Caki2 (cell line): ENCODE data around the gene ZNF487. TPM values are rescaled to one million over a fixed set of nuclear protein-coding genes. Genes with fewer than 3 reads are reported as not detected.
"Not testable (repeated sequence)": the region's sequence is repeated elsewhere in the genome, so short reads cannot be mapped to it uniquely, and the experiment has no call there.

Experiments
- DNase-seq: peaks from one replicate; pipeline ENCODE4 v3.0.0-alpha.2; 2015; ENCODE audit warnings: low read depth
- in situ Hi-C: cut with HindIII; loops from 2 replicates; pipeline ENCODE4 v1.10.0; 2016; ENCODE audit warnings: low sequenced_read_pairs, low pct_unique_long_range_greater_than_20kb, mixed read lengths
- total RNA-seq: library from RNA; depleted of rRNA; stranded (reverse); fragments of >200 nt; shearing (Covaris generic); gene quantifications from 2 replicates; pipeline ENCODE4 v1.2.3, GENCODE V29; 2014; ENCODE audit warnings: low replicate concordance; rRNA removed

Gene ZNF487
- total RNA-seq = 6.0 and 7.1 TPM in 2 replicates

- DNase-seq = peak; percentile 93
- in situ Hi-C loops = no loop called here
These were observed at the start of gene ZNF487 for GRCh38 chr10:43436291-43437140. TSS of gene ZNF487 (plus strand) at chr10:43437111. CDS start at chr10:43475814, 38,703 bp downstream.

- no peak for DNase-seq
- in situ Hi-C loops = no loop called here
These were observed 49.3 kb upstream of the ZNF487 start for GRCh38 chr10:43387678-43388032.

- no peak for DNase-seq
- in situ Hi-C loops = no loop called here
These were observed 47.0 kb upstream of the ZNF487 start for GRCh38 chr10:43389867-43390266.

GRCh38 chr10:43390333-43390732 lies 46.6 kb upstream of the ZNF487 start:
- in situ Hi-C loops = no loop called here
- DNase-seq = no peak

GRCh38 chr10:43390759-43391158 lies 46.2 kb upstream of the ZNF487 start:
- in situ Hi-C loops = no loop called here
- DNase-seq = no peak

GRCh38 chr10:43391496-43391895 lies 45.4 kb upstream of the ZNF487 start:
- in situ Hi-C loops = no loop called here
- no peak for DNase-seq

GRCh38 chr10:43392748-43393147 lies 44.2 kb upstream of the ZNF487 start:
- no peak for DNase-seq
- in situ Hi-C loops = no loop called here

- in situ Hi-C loops, DNase-seq: not testable (repeated sequence)
These were observed 43.7 kb upstream of the ZNF487 start for GRCh38 chr10:43393186-43393585.

GRCh38 chr10:43393606-43394360 lies 43.1 kb upstream of the ZNF487 start:
- no peak for DNase-seq
- in situ Hi-C loops = no loop called here

- in situ Hi-C loops = no loop called here
- no peak for DNase-seq
These were observed 42.0 kb upstream of the ZNF487 start for GRCh38 chr10:43394868-43395267.

GRCh38 chr10:43395571-43396060 lies 41.3 kb upstream of the ZNF487 start:
- no peak for DNase-seq
- in situ Hi-C loops = no loop called here

- peak; percentile 64 for DNase-seq
- in situ Hi-C loops = no loop called here
These were observed 40.6 kb upstream of the ZNF487 start for GRCh38 chr10:43396061-43396927.

GRCh38 chr10:43396928-43397624 lies 39.8 kb upstream of the ZNF487 start:
- peak; percentile 93 for DNase-seq
- in situ Hi-C loops = no loop called here

- DNase-seq = no peak
- in situ Hi-C loops = no loop called here
These were observed 38.0 kb upstream of the ZNF487 start for GRCh38 chr10:43398939-43399319.

GRCh38 chr10:43399320-43400310 lies 37.3 kb upstream of the ZNF487 start:
- no peak for DNase-seq
- in situ Hi-C loops = no loop called here

GRCh38 chr10:43401627-43402026 lies 35.3 kb upstream of the ZNF487 start:
- DNase-seq = no peak
- in situ Hi-C loops = no loop called here

GRCh38 chr10:43402176-43402575 lies 34.7 kb upstream of the ZNF487 start:
- DNase-seq = no peak
- in situ Hi-C loops = no loop called here
